GM06990 (cell line): Measurements from ENCODE around the gene BTF3.

ENCODE experiments used
- DNase-seq: peaks from one replicate; pipeline ENCODE4 v3.0.0-alpha.2; 2011; ENCODE audit not compliant: insufficient read length; ENCODE audit errors: extremely low read depth
- H3K27me3 ChIP-seq: replicated peaks from 2 replicates; pipeline ENCODE4 v1.6.0; 2011; ENCODE audit warnings: low read length; ENCODE audit not compliant: control insufficient read depth, insufficient read depth
- H3K36me3 ChIP-seq: 2 replicates; pipeline ENCODE4 v1.5.1; 2011; ENCODE audit warnings: low read length; ENCODE audit not compliant: control insufficient read depth, insufficient read depth
- H3K4me3 ChIP-seq: replicated peaks from 2 replicates; pipeline ENCODE4 v1.5.1; 2011; ENCODE audit warnings: low read depth, mild to moderate bottlenecking, control low read depth, low read length
- CTCF ChIP-seq: IDR thresholded peaks from 2 replicates; pipeline ENCODE4 v1.5.1; 2011; ENCODE audit warnings: low read length, control low read depth, mild to moderate bottlenecking, inconsistent platforms; ENCODE audit not compliant: insufficient read depth, poor library complexity, severe bottlenecking

Gene BTF3

GRCh38 chr5:73469878-73470277, 28.4 kb upstream of the BTF3 start:
- Histone ChIP-seq H3K27me3 (no peaks in the 10 kb centered on the region; the same call in 1 of the 2 replicates), H3K36me3 (no peaks in the 10 kb centered on the region), H3K4me3 (no peak overlapping the region)
- TF ChIP-seq CTCF, result no peak
- DNase-seq, result no peak

- Histone ChIP-seq H3K27me3 (no peaks in the 10 kb centered on the region), H3K36me3 (no peaks in the 10 kb centered on the region), H3K4me3 (no peak overlapping the region)
- no peak for DNase-seq
- TF ChIP-seq CTCF, result no peak
Measured at GRCh38 chr5:73471654-73472053, 26.6 kb upstream of the BTF3 start.

GRCh38 chr5:73472116-73472515, 26.1 kb upstream of the BTF3 start:
- Histone ChIP-seq H3K4me3 (no peak overlapping the region), H3K36me3 (no peaks in the 10 kb centered on the region), H3K27me3 (no peaks in the 10 kb centered on the region)
- no peak for TF ChIP-seq CTCF
- DNase-seq, result no peak

- H3K27me3 ChIP-seq, result no peaks in the 10 kb centered on the region; the same call in 1 of the 2 replicates
- H3K36me3 ChIP-seq, result no peaks in the 10 kb centered on the region
- H3K4me3 ChIP-seq, result no peak overlapping the region
- no peak for DNase-seq
- TF ChIP-seq CTCF, result no peak
Measured at GRCh38 chr5:73480500-73480899, 17.7 kb upstream of the BTF3 start.

GRCh38 chr5:73482383-73483136, 15.7 kb upstream of the BTF3 start:
- no peaks in the 10 kb centered on the region; the same call in 1 of the 2 replicates for H3K27me3 ChIP-seq
- H3K36me3 ChIP-seq, result no peaks in the 10 kb centered on the region
- TF ChIP-seq CTCF, result no peak
- H3K4me3 ChIP-seq, result no peak overlapping the region
- DNase-seq, result no peak

- Histone ChIP-seq H3K27me3 (no peaks in the 10 kb centered on the region; the same call in 1 of the 2 replicates), H3K36me3 (no peaks in the 10 kb centered on the region), H3K4me3 (no peak overlapping the region)
- no peak for TF ChIP-seq CTCF
- DNase-seq, result no peak
Measured at GRCh38 chr5:73483676-73484075, 14.6 kb upstream of the BTF3 start.
